ENCODE measurements around the gene KLF13. TPM values are rescaled to one million over a fixed set of nuclear protein-coding genes. Genes with fewer than 3 reads are reported as not detected.

KLF13 gene
- total RNA-seq, 1 donor from 2014 or later, result 30.9 TPM

GRCh38 chr15:31402511-31403056 is 75.9 kb downstream of the KLF13 start:
- no peak for DNase-seq (ENCODE audit: extremely low spot score in 2 of 2)
- Histone ChIP-seq H3K36me3 (no peaks in the 10 kb centered on the region), H3K27me3 (no peaks in the 10 kb centered on the region), H3K9me3 (no peaks in the 10 kb centered on the region), H3K4me1 (peaks cover 29% of the 10 kb centered on the region), H3K4me3 (no peak overlapping the region), H3K27ac (peak overlapping the region; percentile 68)
- TF ChIP-seq POLR2A (IDR thresholded peaks at IDR 0.05), result no peak
- no peak for TF ChIP-seq CTCF (IDR thresholded peaks at IDR 0.05)
- TF ChIP-seq POLR2AphosphoS5 (IDR thresholded peaks at IDR 0.05; ENCODE audit: insufficient read depth in 1 of 2, low read depth in 1 of 2), result peak; percentile 45 to 49
- intact Hi-C loops (cut with DNase I), result no loop called here

- DNase-seq (ENCODE audit: extremely low spot score in 2 of 2), result no peak
- H3K4me3 ChIP-seq, result no peak overlapping the region
- H3K36me3 ChIP-seq, result no peaks in the 10 kb centered on the region
- no peaks in the 10 kb centered on the region for H3K9me3 ChIP-seq
- H3K27me3 ChIP-seq, result no peaks in the 10 kb centered on the region
- peaks cover 24% of the 10 kb centered on the region for H3K4me1 ChIP-seq
- no peak for TF ChIP-seq POLR2A (IDR thresholded peaks at IDR 0.05)
- no peak for TF ChIP-seq CTCF (IDR thresholded peaks at IDR 0.05)
- TF ChIP-seq POLR2AphosphoS5 (IDR thresholded peaks at IDR 0.05; ENCODE audit: insufficient read depth in 1 of 2, low read depth in 1 of 2), result no peak
- H3K27ac ChIP-seq, result peak overlapping the region; percentile 0
- intact Hi-C loops (cut with DNase I), result no loop called here
These were observed 76.5 kb downstream of the KLF13 start for GRCh38 chr15:31403096-31403495.

- Histone ChIP-seq H3K36me3 (no peaks in the 10 kb centered on the region), H3K4me3 (no peak overlapping the region), H3K27ac (no peak overlapping the region), H3K9me3 (peaks cover under 1% of the 10 kb centered on the region), H3K4me1 (peaks cover 19% of the 10 kb centered on the region), H3K27me3 (no peaks in the 10 kb centered on the region)
- TF ChIP-seq POLR2AphosphoS5 (IDR thresholded peaks at IDR 0.05; ENCODE audit: insufficient read depth in 1 of 2, low read depth in 1 of 2) (no peak), CTCF (IDR thresholded peaks at IDR 0.05) (no peak), POLR2A (IDR thresholded peaks at IDR 0.05) (no peak)
- no peak for DNase-seq (ENCODE audit: extremely low spot score in 2 of 2)
- intact Hi-C loops (cut with DNase I), result no loop called here
These were observed 77.0 kb downstream of the KLF13 start for GRCh38 chr15:31403606-31404005.

- intact Hi-C loops (cut with DNase I), result no loop called here
- peaks cover 3% of the 10 kb centered on the region for H3K9me3 ChIP-seq
These were observed 77.7 kb downstream of the KLF13 start for GRCh38 chr15:31404345-31404744.

More at GRCh38 chr15:31404345-31404744, 77.7 kb downstream of the KLF13 start:
- Histone ChIP-seq H3K4me3 (no peak overlapping the region), H3K27me3 (no peaks in the 10 kb centered on the region), H3K36me3 (no peaks in the 10 kb centered on the region), H3K4me1 (peaks cover 11% of the 10 kb centered on the region), H3K27ac (no peak overlapping the region)
- DNase-seq (ENCODE audit: extremely low spot score in 2 of 2), result no peak
- TF ChIP-seq POLR2A (IDR thresholded peaks at IDR 0.05), result no peak
- no peak for TF ChIP-seq POLR2AphosphoS5 (IDR thresholded peaks at IDR 0.05; ENCODE audit: insufficient read depth in 1 of 2, low read depth in 1 of 2)
- TF ChIP-seq CTCF (IDR thresholded peaks at IDR 0.05), result no peak

Data from vagina (tissue), 2 donors.